GM12878 (cell line): Measurements from ENCODE around the gene RASGRF2. TPM values are rescaled to one million over a fixed set of nuclear protein-coding genes. Genes with fewer than 3 reads are reported as not detected.

Experiments
- ATAC-seq: fragments of 200-7000 bp; cut with Tn5 transposase; 3 replicates; pipeline ENCODE4 v1.9.1; 2020; ENCODE audit warnings: mild to moderate bottlenecking, moderate library complexity
- BruUV-seq: library from RNA; stranded (reverse); fragments of 400-500 nt; replicated peaks from 2 replicates; lab custom pipeline; 2021; lab: Mats Ljungman, UMichigan
- CTCF ChIA-PET: fragments of 300-600 bp; sonication (Branson Sonifier 250); formaldehyde crosslinking; extraction: SDS; loops from one replicate; lab custom pipeline; 2021; ENCODE audit warnings: inconsistent platforms; lab: Yijun Ruan, JAX
- POLR2A ChIA-PET: fragments of 350-600 bp; formaldehyde crosslinking; extraction: SDS; loops from one replicate; lab custom pipeline; 2021; ENCODE audit warnings: inconsistent platforms; lab: Charles Lee
- RAD21 ChIA-PET: fragments of 300-600 bp; sonication (Branson Sonifier 250); formaldehyde crosslinking; loops from one replicate; lab custom pipeline; 2023; ENCODE audit warnings: antibody characterized with exemption; ENCODE audit not compliant: unreplicated experiment; lab: Charles Lee
- SMC1A ChIA-PET: fragments of 300-600 bp; sonication (Branson Sonifier 250); formaldehyde crosslinking; loops from one replicate; lab custom pipeline; 2023; ENCODE audit not compliant: unreplicated experiment, uncharacterized antibody; lab: Charles Lee
- DNase-seq: peaks from one replicate; pipeline ENCODE4 v3.0.0-alpha.2; 2011; ENCODE audit warnings: low read depth, low spot score
- FAIRE-seq: peaks from 3 replicates; lab custom pipeline; 2011; peaks lifted over from hg19 to GRCh38; lab: Jason Lieb, UNC
- H2AFZ ChIP-seq: 2 replicates; pipeline ENCODE4 v1.6.0; 2011; ENCODE audit warnings: low read depth, low read length, control low read depth; ENCODE audit not compliant: control insufficient read depth
- H3K27ac ChIP-seq: 2 replicates; pipeline ENCODE4 v1.5.1; 2011; ENCODE audit warnings: control low read depth; ENCODE audit not compliant: control insufficient read depth, insufficient read depth
- H3K27me3 ChIP-seq, 2 experiments: replicated peaks in 1 of 2; 2 replicates each; pipeline versions ENCODE4 v1.6.0 to v1.6.1; 2011; ENCODE audit warnings: low read length in 1 of 2; ENCODE audit not compliant: control insufficient read depth in 2 of 2, insufficient read depth in 2 of 2
- H3K36me3 ChIP-seq, 2 experiments: 2 replicates each; pipeline ENCODE4 v1.5.1; 2011; ENCODE audit warnings: low read length in 1 of 2; ENCODE audit not compliant: control insufficient read depth in 2 of 2, insufficient read depth in 2 of 2
- H3K4me1 ChIP-seq: 2 replicates; pipeline ENCODE4 v1.6.1; 2011; ENCODE audit warnings: mild to moderate bottlenecking, low read length, moderate library complexity, mixed read lengths; ENCODE audit not compliant: control insufficient read depth, insufficient read depth
- H3K4me2 ChIP-seq: 2 replicates; pipeline ENCODE4 v1.6.0; 2011; ENCODE audit warnings: control low read depth; ENCODE audit not compliant: control insufficient read depth, insufficient read depth
- H3K4me3 ChIP-seq: fragments of 200-600 bp; sonication (generic); 2 replicates; pipeline ENCODE4 v1.5.1; 2016
- H3K79me2 ChIP-seq: 2 replicates; pipeline ENCODE4 v1.6.0; 2011; ENCODE audit warnings: low read length; ENCODE audit not compliant: control insufficient read depth, insufficient read depth
- H3K9ac ChIP-seq: 2 replicates; pipeline ENCODE4 v1.8.0; 2011; ENCODE audit warnings: low read length, control low read depth, mixed read lengths; ENCODE audit not compliant: control insufficient read depth, insufficient read depth
- H3K9me3 ChIP-seq: replicated peaks from 3 replicates; pipeline ENCODE4 v1.5.1; 2011; ENCODE audit warnings: mild to moderate bottlenecking, low read length; ENCODE audit not compliant: control insufficient read depth, insufficient read depth
- H4K20me1 ChIP-seq: 2 replicates; pipeline ENCODE4 v1.6.0; 2011; ENCODE audit not compliant: control insufficient read depth, insufficient read depth
- CBFB ChIP-seq: IDR thresholded peaks from 2 replicates; pipeline ENCODE4 v1.6.1; 2016; ENCODE audit warnings: antibody characterized with exemption, low read depth
- CEBPZ ChIP-seq: fragments of 150-350 bp; IDR thresholded peaks from 2 replicates; pipeline ENCODE4 v1.6.1; 2016; ENCODE audit warnings: low read depth, low read length
- CHD1 ChIP-seq: IDR thresholded peaks from 2 replicates; pipeline ENCODE4 v1.6.1; 2012; ENCODE audit warnings: low read depth, low read length, improper control_type of control experiment
- CTCF ChIP-seq, 3 experiments: IDR thresholded peaks in 2 of 3; conservative IDR thresholded peaks in 1 of 3; 2 replicates each; pipeline ENCODE4 v1.5.1; 2011; ENCODE audit warnings: low read depth in 3 of 3, low read length in 3 of 3, mild to moderate bottlenecking in 3 of 3, control low read depth in 2 of 3, moderate library complexity in 2 of 3, inconsistent platforms in 1 of 3, mixed read lengths in 1 of 3; ENCODE audit not compliant: control insufficient read depth in 2 of 3, insufficient read depth in 1 of 3; ENCODE audit errors: extremely low read depth in 1 of 3
- ESRRA ChIP-seq: IDR thresholded peaks from 2 replicates; pipeline ENCODE4 v1.6.1; 2012; ENCODE audit warnings: mild to moderate bottlenecking, low read length, improper control_type of control experiment
- FOS ChIP-seq: IDR thresholded peaks from 3 replicates; pipeline ENCODE4 v1.6.1; 2011; ENCODE audit warnings: borderline replicate concordance; ENCODE audit not compliant: insufficient read length; ENCODE audit errors: extremely low read depth
- FOXM1 ChIP-seq: IDR thresholded peaks from 2 replicates; pipeline ENCODE4 v1.6.1; 2012; ENCODE audit warnings: low read depth, mild to moderate bottlenecking, inconsistent platforms, low read length, moderate library complexity
- HDAC6 ChIP-seq: fragments of 200-600 bp; sonication (generic); IDR thresholded peaks from one replicate; pipeline ENCODE4 v1.8.0; 2017; ENCODE audit warnings: antibody characterized with exemption; ENCODE audit not compliant: unreplicated experiment
- NFYB ChIP-seq: IDR thresholded peaks from 2 replicates; pipeline ENCODE4 v1.6.1; 2011; ENCODE audit warnings: low read depth, mild to moderate bottlenecking, low read length, improper control_type of control experiment, moderate library complexity; ENCODE audit not compliant: insufficient read depth
- PAX5 ChIP-seq: IDR thresholded peaks from 2 replicates; pipeline ENCODE4 v1.6.1; 2011; ENCODE audit warnings: low read depth, low read length, borderline replicate concordance
- RAD21 ChIP-seq: IDR thresholded peaks from 2 replicates; pipeline ENCODE4 v1.6.1; 2011; ENCODE audit warnings: mild to moderate bottlenecking, low read depth, low read length, moderate library complexity; ENCODE audit not compliant: insufficient read depth
- RUNX3 ChIP-seq: IDR thresholded peaks from 2 replicates; pipeline ENCODE4 v1.6.1; 2012; ENCODE audit warnings: low read length, inconsistent platforms
- SMC3 ChIP-seq: IDR thresholded peaks from 2 replicates; pipeline ENCODE4 v1.6.1; 2011; ENCODE audit warnings: low read length, improper control_type of control experiment, borderline replicate concordance
- SPI1 ChIP-seq: IDR thresholded peaks from 2 replicates; pipeline ENCODE4 v1.6.1; 2011; ENCODE audit warnings: low read depth, mild to moderate bottlenecking, low read length, moderate library complexity, borderline replicate concordance; ENCODE audit not compliant: insufficient read depth
- SREBF1 ChIP-seq: IDR thresholded peaks from 2 replicates; pipeline ENCODE4 v1.6.1; 2012; ENCODE audit warnings: mild to moderate bottlenecking, low read length
- SREBF2 ChIP-seq: IDR thresholded peaks from 2 replicates; pipeline ENCODE4 v1.6.1; 2012; ENCODE audit warnings: mild to moderate bottlenecking, low read length
- SRF ChIP-seq, 2 experiments: IDR thresholded peaks; 2 replicates each; pipeline ENCODE4 v1.6.1; 2011; ENCODE audit warnings: low read depth in 2 of 2, low read length in 2 of 2, mild to moderate bottlenecking in 1 of 2, moderate library complexity in 1 of 2
- ZBED1 ChIP-seq: IDR thresholded peaks from 2 replicates; pipeline ENCODE4 v1.6.1; 2016; ENCODE audit warnings: borderline replicate concordance
- ZZZ3 ChIP-seq: IDR thresholded peaks from 2 replicates; pipeline ENCODE4 v1.6.1; 2011; ENCODE audit warnings: low read depth; ENCODE audit not compliant: control insufficient read depth, insufficient read length
- WGBS: methylation state at CpG from one replicate; pipeline ENCODE4 v1.1.6; 2016; ENCODE audit warnings: low lambda C conversion rate; ENCODE audit not compliant: insufficient replicate concordance, insufficient coverage; ENCODE audit errors: missing lambda C conversion rate; 5-methylcytosine and 5-hydroxymethylcytosine counted together
- in situ Hi-C: fragments of 300-500 bp; cut with MboI; formaldehyde crosslinking; loops from 9 replicates; pipeline ENCODE4 v1.14.3; 2018; ENCODE audit warnings: mixed read lengths
- intact Hi-C: fragments of 100-400 bp; cut with micrococcal nuclease; formaldehyde crosslinking; loops from one replicate; pipeline ENCODE4 v1.14.2; 2022; ENCODE audit not compliant: unreplicated experiment
- polyA plus RNA-seq, 11 experiments: library from polyadenylated mRNA; depleted of rRNA in 4 of 11; unstranded in 6 of 11; stranded (reverse) in 5 of 11; fragments of >200 nt; fragmentation: Nextera tagmentation in 4 of 11; fragmentation: Illumina TruSeq in 1 of 11; extraction: Ambion mirVana in 4 of 11; extraction: Trizol in 1 of 11; gene quantifications; 1 replicate in 1 of 11; 2 replicates in 10 of 11; pipeline versions ENCODE4 v1.2.1 to v1.2.3, GENCODE V29; 2011 to 2016; ENCODE audit warnings: inconsistent platforms in 2 of 11, missing spikeins in 2 of 11, low read depth in 1 of 11
- total RNA-seq, 4 experiments: library from RNA; depleted of rRNA in 3 of 4; stranded (reverse); fragments of >200 nt in 3 of 4; fragmentation: Illumina TruSeq in 1 of 4; extraction: Trizol in 1 of 4; gene quantifications; 2 replicates each; pipeline versions ENCODE4 v1.2.1 to v1.2.3, GENCODE V29; 2013 to 2021
- TF ChIP-seq, protein P1 (sequence below): IDR thresholded peaks from 2 replicates; pipeline ENCODE4 v1.6.1; 2012; ENCODE audit warnings: low read depth, low read length, improper control_type of control experiment

The RASGRF2 gene
- total and polyA plus RNA-seq, 10 of the 15 experiments (the other 5 are each of a cell fraction or from before 2014, with no cell fraction given): 0.05 to 0.24 (median 0.07) TPM

DNA sequence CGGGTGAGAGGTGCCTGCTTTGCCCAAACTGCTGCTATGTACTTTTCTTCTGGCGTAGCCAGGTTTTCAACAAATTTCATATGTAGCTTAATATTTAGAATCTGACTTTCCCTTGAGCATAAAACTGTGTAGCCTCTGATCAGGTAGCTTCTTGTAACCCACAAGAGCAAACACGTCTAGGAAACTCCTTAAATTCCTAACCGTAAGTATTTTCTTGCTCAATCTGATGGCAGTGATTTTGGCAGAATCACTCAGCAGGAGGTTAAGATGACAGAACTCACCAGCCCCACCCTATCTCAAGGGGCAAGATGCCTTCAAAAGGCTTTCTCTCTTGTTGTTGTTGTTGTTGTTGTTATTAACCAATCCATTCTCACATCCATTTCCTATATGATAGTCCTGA lies 293.7 kb downstream of the RASGRF2 start:
- 98% methylated on average over 4 of the region's 4 CpGs for WGBS
- SMC1A ChIA-PET: interaction anchor here (1.0 kb wide), 1 partner anchor 13 kb away, joined by 3 read pairs; no protein-coding TSS in a partner anchor
- RAD21 ChIA-PET: no interaction called here
- Histone ChIP-seq H2AFZ (no peak overlapping the region), H3K36me3 (no peaks in the 10 kb centered on the region), H3K9ac (no peak overlapping the region), H3K27me3 (no peaks in the 10 kb centered on the region), H3K4me3 (no peak overlapping the region), H4K20me1 (no peaks in the 10 kb centered on the region), H3K79me2 (no peaks in the 10 kb centered on the region), H3K4me2 (no peak overlapping the region)
- ATAC-seq (no peak), DNase-seq (no peak)
- in situ Hi-C loops: no loop called here
- TF ChIP-seq CEBPZ (no peak), HDAC6 (no peak), FOXM1 (no peak), SRF (IDR thresholded peaks at IDR 0.05; ENCODE audit: low read depth in 2 of 2, low read length in 2 of 2) (no peak), CBFB (no peak), SMC3 (no peak), ZZZ3 (no peak), RUNX3 (no peak), ESRRA (no peak), ZBED1 (no peak), SPI1 (no peak), FOS (no peak), RAD21 (no peak), NFYB (no peak), CTCF (IDR thresholded peaks at IDR 0.05 in 2 of 3, conservative IDR thresholded peaks at IDR 0.05 in 1 of 3; ENCODE audit: control insufficient read depth in 2 of 3, extremely low read depth in 1 of 3, insufficient read depth in 1 of 3, low read depth in 3 of 3, low read length in 3 of 3) (no peak), SREBF2 (no peak), SREBF1 (no peak), CHD1 (no peak), PAX5 (no peak)
- TF ChIP-seq, protein P1, sequence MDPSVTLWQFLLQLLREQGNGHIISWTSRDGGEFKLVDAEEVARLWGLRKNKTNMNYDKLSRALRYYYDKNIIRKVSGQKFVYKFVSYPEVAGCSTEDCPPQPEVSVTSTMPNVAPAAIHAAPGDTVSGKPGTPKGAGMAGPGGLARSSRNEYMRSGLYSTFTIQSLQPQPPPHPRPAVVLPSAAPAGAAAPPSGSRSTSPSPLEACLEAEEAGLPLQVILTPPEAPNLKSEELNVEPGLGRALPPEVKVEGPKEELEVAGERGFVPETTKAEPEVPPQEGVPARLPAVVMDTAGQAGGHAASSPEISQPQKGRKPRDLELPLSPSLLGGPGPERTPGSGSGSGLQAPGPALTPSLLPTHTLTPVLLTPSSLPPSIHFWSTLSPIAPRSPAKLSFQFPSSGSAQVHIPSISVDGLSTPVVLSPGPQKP: no peak
- TF ChIP-seq, all 136 proteins: peak for 0
- no peak for FAIRE-seq
- H3K27ac ChIP-seq: no peak overlapping the region
- intact Hi-C loops: no loop called here
- H3K4me1 ChIP-seq: no peaks in the 10 kb centered on the region
- POLR2A ChIA-PET: no interaction called here
- no TSS peak for BruUV-seq
- H3K9me3 ChIP-seq: no peaks in the 10 kb centered on the region
- CTCF ChIA-PET: interaction anchor here (1.4 kb wide), 1 partner anchor 43 kb away, joined by 3 read pairs; no protein-coding TSS in a partner anchor
